ELF-1 (cell line): ENCODE measurements around the gene MIOX.

ENCODE experiments used
- DNase-seq: peaks from one replicate; pipeline ENCODE4 v3.0.0-alpha.2; 2016; ENCODE audit warnings: low read depth, low spot score

The MIOX gene

DNA sequence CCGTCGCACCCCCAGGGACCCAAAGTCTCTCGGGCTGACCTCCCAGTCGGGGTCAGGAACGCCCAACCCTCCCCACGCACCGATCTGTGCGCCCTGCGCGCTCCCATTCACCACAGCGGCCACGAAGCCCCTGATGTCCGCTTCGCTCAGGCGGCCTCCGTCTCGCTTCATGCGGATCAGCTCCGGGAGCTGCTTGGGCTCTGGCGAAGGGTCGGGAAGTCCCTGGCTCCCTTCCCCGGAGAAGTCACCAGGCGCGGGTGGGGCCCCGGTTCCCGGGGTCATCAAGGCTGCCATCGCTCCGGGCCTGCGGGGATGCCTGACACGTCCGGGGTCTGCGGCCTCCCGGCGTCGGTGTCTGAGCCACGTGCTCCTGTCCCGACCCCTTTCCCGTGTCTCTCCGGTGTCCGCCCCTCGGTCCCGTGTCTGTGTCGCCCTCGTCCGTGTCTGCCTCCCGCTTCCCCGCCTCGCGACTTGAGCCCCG, 42.8 kb downstream of the MIOX start:
- DNase-seq: peak; percentile 36

DNA sequence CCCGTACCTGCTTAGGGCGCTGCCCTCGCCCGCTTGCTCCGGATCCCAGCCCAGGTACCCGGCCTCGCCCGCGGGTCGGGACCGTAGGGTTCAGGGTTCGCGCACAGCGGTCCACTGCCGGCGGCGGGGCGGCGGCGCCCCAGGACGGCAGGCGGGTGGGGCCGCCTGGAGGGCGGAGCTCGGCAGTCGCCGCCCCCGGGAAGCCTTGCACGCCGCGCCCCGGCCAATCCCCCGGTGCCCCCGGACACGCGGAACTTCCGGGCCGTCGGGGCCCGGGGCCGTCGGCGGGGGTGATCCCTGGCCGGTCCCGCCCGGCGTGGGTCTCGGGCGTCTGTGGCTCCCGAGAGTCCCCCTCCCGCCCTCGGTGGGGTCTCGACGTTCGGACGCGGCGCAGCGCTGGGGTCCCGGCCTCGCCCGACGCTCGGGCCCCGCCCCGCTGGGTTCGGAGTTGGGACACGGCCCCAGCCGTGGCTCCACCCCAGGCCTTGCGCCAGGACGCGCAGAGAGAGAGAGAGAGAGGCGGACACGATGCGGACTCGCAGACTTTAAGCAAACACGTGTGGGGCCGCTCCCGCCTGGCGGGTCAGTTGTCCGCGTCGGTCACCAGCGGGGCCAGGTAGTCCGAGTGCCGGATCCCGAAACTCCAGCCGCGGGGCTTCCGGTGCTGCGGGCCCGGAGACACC, 43.4 kb downstream of the MIOX start, which contains the start of gene TYMP:
Gene TYMP, minus strand, starts transcription at position 116 of the 683 bp plus-strand sequence. CDS start 303 bp downstream, outside the sequence.
- DNase-seq: no peak

DNA sequence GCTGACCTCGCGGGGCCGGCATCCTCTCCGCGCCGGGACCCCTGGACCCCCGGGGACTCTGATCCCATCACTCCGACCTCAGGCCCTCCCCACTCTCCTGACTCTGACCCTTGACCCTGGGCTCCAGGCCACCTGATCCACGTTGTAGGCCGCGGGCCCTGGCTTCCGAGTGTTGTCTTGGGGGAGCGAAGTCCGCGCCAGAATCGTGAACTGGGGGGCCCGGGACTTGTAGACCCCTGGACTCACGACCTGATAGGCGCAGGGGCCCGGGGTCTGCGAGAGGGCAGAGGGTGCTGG, 43.9 kb downstream of the MIOX start:
- no peak for DNase-seq

DNA sequence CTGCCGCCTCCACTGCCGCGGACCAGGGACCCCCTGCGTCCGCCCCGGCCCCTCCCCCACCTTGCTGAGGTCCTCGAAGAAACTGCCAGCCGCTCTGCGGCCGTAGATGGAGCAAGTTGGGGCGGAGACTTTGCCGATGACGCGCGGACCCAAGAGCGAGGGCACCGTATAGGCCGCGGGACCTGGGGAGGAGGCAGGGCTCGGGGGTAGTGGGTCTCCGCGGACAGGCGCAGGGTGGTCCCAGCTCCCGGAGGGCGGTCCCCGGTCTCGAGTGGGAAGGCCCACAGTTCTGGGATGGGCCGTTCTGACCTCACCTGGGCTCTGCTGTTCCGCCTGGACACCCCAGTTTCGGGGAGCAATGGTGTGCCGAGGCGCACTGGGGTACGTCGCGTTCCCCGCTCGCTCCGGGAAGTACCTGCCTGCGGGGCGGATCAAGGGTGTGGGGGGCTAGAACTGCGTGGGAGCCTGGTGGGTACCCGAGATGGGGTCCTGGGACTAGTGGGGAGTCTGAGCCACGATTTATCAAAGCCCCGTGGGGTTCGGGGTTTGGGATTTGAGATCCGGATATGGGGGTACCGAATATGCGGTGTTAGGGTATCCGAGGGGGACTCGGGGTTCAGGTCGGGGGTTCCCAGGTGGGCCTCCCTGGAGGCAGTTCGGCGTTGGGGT, 44.4 kb downstream of the MIOX start:
- DNase-seq: peak; percentile 79

DNA sequence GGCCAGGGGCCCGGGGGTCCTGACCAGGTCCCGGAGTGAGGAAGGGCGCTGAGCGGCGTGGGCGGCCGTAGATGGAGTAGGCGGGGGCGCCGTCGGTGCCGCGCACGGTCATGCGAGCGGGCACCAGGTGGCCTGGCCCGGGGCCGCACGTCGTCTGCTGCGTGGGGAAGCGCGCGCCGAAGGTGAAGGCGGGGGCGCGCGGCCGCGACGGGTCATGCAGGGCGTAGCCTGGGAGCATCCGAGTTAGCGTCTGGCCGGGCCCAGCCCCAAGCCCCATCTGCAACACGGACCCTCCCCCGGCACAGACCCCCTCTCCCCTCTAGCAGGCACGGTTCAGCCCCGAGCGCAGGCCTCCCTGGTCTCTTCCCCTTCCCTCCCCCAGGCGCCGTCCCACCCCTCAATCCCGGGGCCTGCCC, 44.9 kb downstream of the MIOX start:
- DNase-seq: peak; percentile 27

DNA sequence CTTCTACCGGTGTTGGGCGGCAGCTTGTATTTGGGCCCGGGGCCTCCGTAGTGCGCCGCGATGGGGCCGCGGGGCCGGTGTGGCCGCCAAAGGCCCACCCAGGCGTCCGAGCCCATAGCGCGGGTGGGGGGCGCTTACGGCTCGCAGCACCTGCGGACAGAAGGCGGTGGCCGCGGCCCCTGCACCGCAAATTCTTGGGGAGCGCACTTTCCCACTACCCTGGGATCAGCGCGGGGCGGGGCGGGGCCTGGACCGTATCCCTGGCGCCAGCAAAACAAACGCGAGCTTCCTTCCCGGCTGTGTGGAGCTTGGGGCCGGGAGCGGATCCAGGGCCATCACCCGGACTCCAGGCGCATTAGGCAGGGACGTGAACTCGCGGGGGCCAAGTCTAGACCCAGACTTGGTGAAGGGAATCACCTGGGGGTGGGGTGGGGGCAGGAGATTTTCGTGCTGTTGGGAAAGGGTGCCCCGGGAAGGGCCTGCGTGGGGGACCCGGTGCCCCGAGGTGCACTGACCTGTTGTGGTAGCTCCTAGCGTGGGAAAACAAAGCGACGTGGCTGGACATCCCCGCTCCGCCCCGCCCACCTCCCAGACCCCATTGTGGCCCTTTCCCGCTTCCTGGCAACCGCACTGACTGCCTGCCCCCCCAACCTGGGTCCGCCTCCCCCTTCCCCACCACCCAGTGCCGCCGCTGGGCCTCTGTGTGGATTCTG, 45.5 kb downstream of the MIOX start:
- peak; percentile 52 for DNase-seq

DNA sequence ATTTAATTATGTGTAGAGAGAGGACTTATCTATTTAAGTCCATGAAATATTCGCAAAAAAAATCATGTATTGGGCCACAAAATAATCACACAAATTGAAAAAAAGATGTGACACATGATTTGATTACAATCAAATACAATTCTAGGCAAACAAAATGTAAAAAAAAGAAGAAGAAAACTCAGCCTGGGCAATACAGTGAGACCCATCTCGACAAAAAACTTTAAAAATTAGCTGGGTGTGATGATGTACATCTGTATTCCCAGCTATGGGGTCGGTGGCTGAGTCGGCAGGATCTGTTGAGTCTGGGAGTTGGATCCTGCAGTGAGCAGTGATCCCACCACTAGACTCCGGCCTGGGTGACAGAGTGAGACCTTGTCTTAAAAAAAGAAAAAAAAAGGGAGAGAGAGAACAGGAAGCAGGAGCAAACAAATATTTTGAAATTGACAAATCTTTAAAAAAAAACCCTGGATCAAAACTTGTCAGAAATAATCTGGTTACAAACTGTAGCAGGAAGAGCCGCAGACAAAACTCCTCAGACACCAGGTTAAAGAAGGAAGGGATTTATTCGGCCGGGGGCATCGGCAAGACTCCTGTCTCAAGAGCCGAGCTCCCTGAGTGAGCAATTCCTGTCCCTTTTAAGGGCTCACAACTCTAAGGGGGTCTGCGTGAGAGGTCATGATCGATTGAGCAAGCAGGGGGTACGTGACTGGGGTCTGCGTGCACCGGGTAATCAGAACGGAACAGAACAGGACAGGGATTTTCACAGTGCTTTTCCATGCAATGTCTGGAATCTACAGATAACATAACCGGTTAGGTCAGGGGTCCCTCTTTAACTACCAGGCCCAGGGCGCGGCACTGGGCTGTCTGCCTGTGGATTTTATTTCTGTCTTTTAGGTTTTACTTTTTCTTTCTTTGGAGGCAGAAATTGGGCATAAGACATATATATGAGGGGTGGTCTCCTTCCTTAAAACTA, 46.5 kb downstream of the MIOX start:
- peak; percentile 52 for DNase-seq

DNA sequence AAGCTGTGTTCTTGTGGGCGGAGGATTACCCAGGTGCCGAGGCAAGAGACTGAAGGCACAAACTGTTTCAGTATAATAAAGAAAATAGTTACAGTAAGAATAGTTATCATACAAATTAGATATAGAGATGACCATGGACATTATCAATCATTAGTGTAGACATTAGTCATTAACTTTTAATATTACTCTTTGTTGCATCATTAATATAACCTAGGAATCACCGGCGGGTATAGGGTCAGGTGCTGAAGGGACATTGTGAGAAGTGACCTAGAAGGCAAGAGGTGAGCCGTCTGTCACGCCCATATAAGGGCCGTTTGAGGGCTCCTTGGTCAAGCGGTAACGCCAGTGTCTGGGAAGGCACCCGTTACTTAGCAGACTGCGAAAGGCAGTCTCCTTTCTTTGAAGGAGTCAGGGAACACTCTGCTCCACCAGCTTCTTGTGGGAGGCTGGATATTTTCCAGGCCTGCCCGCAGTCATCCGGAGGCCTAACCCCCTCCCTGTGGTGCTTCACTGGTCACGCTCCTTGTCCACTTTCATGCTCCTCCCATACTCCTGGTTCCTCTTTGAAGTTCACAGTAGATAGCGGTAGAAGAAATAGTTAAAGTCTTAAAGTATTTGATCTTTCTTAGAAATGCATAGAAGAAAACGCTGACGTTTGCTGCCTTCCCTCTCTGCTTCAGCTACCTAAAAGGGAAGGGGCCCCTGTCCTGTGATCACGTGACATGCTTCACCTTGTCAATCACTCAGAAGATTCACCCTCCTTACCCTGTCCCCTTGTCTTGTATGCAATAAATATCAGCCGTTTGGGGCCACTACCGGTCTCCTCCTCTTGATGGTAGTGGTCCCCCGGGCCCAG, 47.4 kb downstream of the MIOX start:
- peak; percentile 60 for DNase-seq

DNA sequence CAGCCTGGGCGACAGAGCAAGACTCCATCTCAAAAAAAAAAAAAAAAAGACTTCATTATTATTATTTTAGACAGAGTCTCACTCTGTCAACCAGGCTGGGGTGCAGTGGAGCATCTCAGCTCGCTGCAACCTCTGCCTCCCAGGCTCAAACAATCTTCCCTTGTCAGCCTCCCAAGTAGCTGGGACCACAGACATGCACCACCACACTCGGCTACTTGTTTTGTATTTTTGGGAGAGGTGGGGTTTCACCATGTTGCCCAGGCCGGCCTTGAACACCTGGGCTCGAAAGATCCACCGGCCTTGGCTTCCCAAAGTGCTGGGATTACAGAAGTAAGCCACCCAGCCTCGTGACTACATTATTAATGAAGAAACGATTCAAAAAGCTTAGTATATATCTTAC, 48.5 kb downstream of the MIOX start:
- DNase-seq: no peak

DNA sequence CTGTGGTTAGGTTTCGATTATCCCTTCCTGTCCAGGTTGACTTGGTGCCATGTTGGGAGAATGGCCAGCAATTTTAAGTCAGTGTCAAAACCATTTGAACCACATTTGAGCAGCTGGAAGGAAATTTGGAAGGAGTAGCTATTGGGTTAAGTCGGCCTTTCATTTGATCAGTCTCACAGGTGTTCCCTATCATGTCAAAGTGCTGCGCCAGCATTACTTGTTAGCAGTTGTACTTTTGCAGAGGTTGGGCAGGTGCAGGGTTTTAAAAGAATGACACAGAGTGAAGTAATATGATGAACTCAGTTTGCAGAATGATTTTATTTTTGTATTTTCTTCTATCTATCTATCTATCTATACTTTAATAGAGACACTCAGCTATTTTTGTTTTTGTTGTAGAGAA, 49.6 kb downstream of the MIOX start:
- no peak for DNase-seq

DNA sequence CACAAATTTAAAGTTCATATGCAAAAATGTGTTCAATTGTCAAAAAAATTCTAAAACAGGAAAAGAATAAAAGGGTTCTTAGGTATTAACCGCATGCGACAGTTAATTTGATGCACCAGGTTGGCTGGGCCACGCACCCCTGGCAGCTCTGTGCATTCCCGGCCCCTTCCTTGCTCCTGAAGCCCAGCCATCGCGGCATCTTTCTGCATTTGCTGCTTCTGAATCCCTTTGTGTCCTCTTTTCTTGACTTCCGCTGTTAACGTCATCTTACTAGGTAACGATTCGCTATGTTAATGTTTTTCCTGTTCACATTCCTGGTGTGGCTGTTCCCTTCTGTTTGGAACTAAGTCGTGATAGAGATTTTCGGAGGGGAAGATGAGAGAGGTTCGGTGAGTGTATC, 51.1 kb downstream of the MIOX start:
- DNase-seq: no peak
